GM18498 (cell line): ENCODE results near the gene ANXA3.
"Not testable (repeated sequence)": the region's sequence is repeated elsewhere in the genome, so short reads cannot be mapped to it uniquely, and the experiment has no call there.

Experiments used
- ATAC-seq: cut with Tn5 transposase; IDR thresholded peaks from one replicate; pipeline ENCODE4 v1.9.1; 2021; ENCODE audit warnings: mild to moderate bottlenecking, moderate library complexity; ENCODE audit not compliant: unreplicated experiment

The ANXA3 gene

DNA sequence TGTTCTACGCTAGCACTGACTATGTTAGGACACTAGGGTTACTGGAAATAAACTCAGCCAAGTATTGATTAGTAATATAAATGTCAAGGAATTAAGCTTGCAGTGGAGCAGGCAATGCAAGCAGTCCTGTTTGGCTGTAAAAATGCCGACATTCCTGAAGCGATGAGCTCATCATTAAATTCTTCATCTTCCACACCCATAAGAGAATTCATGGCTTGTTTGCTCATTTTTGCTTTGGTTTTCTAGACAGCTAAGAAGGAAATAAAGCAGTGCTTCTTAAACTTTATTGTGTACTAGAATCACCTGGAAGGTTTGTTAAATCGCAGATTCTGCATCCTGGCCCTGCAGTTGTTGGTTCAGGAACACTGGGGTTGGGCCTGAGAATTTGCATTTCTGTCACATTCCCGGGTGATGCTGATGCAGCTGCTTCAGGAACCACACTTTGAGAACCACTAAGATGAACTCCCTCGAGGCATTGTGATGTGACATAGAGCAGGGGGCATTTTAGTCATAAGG lies 17.8 kb downstream of the ANXA3 start:
- ATAC-seq, result no peak

- ATAC-seq, result no peak
Measured at GRCh38 chr4:78570117-78570516, 18.5 kb downstream of the ANXA3 start.

GRCh38 chr4:78571804-78572203 lies 20.2 kb downstream of the ANXA3 start:
- no peak for ATAC-seq

DNA sequence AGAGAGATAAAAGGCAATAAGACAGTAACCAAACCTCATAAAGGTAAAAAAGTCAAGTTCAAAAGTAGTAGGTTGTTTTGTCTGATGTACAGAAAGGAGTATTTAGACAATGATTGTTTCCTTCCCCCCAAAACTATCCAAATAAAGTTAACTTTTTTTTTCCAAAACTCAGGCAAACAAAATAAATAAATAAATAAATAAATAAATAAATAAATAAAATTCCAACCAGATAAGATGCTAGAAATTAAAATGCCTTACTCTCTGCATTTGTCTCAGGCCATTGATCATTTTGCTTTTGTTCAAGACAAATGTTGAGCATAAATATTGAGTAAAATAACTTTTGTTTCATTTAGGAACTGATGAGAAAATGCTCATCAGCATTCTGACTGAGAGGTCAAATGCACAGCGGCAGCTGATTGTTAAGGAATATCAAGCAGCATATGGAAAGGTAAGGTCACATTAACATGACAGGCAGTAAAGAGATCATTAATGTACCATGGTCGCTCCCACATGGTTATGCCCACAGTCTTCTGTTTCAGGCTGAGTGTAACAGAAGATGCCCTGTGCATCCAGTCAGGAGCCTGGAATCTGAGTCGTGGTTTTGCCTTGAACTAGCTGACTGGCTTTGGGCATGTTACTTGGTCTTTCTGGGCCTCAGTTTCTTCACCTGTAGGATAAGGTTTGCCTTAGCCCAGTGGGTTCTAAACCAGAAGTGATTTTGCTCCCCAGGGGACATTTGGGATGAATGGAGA lies 27.3 kb downstream of the ANXA3 start:
- ATAC-seq, result no peak

DNA sequence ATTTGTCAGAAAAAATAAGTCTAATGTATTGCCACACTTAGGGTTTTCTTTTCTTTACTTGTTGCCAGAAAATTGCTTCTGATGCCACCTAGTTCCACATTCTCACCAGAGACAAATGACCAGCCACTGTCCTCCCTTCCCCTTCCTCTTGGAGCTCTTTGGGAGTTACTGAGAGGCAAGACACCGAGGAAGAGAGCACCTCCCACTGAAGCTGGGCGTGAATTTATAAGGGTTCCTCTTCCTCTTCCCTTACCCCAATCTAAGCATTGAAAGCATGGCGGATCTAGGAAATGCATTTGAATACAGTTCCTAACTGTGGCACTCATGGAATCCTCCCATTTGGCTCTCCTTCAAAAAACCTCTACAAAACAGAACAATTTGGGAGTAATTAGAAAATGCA lies 30.0 kb downstream of the ANXA3 start:
- no peak for ATAC-seq

DNA sequence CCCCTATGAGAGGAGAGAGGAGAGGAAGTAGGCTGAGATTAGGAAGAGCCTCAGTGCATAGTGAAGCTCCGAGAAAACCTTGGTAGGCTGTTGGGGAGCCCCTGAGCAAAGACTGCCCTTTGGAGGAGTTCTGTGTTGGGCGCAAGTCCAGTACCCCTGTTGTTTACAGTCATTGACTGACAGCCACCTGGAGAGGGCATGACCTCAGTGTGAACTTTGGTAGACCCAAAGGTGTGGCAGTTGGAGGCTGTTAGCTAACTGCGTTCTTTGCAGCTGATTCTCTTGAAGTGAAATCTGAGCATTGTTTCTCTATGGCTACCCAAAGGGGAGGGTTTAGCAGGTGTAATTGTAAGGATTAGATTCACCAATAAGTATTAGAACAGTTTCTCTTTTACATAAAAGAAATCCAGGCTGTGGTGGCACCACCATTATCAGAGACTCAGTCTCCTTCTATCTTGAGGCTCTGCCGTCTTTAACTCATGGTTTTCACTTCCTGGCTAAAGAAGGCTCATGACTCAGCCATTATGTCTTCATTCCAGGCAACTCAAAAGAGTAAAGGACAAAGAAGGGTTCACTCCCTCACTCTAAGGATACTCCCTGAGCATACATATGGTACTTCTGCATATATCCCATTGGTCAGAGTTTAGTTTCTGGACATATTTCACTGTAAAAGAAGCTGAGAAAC lies 33.4 kb downstream of the ANXA3 start:
- ATAC-seq, result no peak

DNA sequence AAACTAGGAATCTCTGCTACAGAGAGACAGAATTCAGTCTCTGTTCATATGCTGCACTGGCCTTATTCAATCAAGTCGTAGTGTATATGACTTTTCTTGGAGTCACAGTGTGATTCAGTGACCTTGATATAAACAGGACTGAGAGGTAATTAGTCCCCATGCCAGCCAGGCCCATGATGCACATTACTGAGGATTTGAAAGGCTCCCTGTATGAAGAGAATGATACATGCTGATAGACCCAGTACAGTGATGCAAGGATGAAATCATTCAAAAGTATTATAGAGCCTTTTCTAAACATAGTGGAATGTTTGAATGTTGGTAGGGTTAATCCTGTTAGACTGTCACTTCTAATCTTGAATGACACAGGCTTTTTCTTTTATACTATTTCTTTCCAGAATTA lies 34.1 kb downstream of the ANXA3 start:
- ATAC-seq, result no peak

DNA sequence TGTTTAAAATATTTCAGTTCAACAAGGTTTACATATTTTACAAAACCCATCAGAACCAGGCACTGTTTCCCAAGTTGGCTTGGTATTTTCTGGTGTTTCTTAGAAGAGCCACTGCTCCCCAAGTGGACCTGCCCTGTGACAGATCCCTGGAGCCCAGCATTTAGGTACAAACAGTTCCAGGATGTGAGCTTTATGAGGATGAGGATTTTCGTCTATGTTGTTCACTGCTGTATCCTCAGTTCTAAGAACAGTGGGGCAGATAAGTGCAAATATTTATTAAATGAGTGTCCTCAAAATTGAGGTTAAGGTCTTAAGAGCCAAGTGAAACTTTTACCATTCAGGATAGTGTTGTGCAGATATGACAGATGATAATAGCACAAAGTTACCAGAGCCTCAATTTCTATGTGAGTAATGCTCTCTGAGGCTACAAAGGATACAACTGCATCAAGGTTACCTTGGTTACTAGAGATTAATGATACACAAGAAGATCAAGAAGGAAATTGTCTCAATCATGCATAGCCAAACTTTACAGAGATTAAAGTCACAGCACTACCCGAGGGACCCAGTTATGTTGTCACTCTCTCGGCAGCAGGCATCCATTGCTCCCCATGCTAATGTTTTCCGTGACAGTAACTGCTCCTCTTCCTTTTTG lies 37.5 kb downstream of the ANXA3 start:
- ATAC-seq, result no peak

DNA sequence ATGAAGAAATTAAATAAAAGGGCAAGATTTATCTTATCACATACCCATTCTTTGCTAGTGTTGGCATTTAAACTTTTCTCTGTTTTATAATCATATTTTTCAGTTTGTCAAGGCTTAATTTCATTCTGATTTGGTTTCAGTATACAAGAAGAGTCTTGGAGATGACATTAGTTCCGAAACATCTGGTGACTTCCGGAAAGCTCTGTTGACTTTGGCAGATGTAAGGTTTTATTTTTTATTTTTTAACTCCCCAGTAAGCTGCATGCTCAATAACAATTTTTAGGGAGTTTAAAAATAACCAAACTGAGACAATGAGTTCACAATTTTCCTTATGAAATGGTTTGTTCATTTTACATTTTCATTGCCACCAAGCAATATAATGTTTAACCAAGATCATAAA lies 39.8 kb downstream of the ANXA3 start:
- no peak for ATAC-seq

GRCh38 chr4:78592088-78592783 lies 40.7 kb downstream of the ANXA3 start:
- ATAC-seq, result peak; percentile 49

DNA sequence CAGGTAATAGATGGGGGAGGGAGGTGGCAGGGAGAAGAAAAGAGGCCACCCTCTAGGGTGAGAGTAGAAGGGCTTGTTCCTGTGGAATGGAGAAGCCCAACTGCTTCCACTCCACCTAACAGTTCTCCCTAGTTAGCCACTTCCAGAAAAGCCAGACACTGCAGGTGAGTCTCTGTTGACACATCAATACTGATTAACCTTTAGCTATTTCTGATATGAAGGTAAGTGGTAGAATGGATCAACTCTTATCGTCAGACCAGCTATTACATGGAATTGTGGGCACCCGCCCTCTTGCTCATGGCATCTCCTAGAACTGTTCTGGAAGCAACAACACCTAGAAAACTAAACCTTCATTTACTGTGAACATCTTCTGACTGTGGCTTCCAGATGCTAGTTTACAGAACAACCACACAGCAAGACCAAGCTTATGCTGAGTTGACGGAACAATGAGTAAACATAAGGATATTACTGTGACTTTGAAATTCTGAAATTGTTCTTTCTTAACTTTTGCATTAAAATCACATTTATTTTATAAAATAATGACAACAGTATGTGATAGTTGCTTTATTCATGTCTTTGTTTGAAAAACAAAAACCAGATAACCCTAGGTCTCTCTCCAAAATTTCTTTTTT lies 44.7 kb downstream of the ANXA3 start:
- ATAC-seq, result no peak

- ATAC-seq, result not testable (repeated sequence)
Measured at GRCh38 chr4:78598431-78598830, 46.9 kb downstream of the ANXA3 start.

GRCh38 chr4:78599147-78599546 lies 47.6 kb downstream of the ANXA3 start:
- no peak for ATAC-seq

DNA sequence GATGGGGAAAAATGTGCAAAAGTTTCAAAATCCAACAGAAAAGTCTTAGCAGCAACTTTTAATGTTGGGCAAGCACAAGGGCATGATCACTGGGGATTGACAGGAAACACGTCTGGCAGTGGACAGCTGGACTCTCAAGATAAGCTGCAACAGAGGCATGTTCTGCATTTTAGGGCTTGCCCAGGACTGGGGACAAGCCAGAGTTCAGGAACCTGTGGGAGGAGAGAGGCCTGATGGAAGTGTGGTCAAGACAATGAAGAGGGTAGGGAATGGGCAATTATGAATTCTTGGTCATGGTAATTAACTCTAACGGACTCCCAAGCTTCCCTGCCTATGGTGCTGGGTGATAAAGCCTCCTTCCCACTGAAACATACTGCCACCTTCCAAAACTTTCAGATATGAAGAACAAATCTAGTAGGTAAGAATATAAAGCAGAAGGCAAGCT lies 48.4 kb downstream of the ANXA3 start:
- ATAC-seq, result no peak

DNA sequence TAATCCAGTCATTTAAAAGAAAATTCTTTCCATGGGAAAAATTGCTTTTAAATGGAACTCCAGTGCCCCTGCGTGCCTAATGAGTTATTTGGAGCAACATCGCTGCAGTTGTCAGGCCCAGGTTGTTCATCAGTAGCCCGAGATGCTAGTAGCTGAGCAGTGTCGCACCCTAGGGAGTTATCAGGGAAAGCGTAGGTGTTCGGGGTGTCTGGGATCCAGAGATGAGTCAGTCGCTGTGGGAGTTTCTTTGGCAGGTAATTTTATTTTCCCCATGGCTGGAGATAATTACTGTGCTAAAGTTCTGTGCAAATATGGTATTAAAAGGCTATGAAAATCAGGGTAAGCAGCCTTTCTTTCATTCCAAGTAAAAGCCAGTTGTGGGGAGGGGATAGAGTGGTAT lies 49.4 kb downstream of the ANXA3 start:
- ATAC-seq, result no peak

- no peak for ATAC-seq
Measured at GRCh38 chr4:78602334-78602733, 50.8 kb downstream of the ANXA3 start.

DNA sequence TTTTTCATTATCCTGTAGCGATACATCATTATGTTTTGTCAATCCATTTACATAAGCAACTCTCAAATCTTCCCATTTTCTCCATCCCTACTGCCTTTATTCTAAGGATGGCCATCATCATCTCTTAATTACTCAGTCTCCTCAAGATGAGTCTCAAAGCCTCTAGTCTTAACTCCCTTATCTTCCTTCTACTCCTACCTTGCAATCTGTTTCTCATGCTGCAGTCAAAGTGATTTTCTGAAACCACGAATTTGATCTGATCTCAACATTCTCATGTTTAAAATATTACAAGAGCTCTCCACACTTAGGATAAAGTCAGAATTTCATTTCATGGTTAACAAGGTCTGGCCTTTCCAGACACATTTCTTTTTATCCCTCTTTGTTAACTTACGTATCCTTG lies 51.8 kb downstream of the ANXA3 start:
- ATAC-seq, result no peak

- ATAC-seq, result no peak
Measured at GRCh38 chr4:78604988-78605387, 53.4 kb downstream of the ANXA3 start.

- no peak for ATAC-seq
Measured at GRCh38 chr4:78606035-78606434, 54.5 kb downstream of the ANXA3 start.

DNA sequence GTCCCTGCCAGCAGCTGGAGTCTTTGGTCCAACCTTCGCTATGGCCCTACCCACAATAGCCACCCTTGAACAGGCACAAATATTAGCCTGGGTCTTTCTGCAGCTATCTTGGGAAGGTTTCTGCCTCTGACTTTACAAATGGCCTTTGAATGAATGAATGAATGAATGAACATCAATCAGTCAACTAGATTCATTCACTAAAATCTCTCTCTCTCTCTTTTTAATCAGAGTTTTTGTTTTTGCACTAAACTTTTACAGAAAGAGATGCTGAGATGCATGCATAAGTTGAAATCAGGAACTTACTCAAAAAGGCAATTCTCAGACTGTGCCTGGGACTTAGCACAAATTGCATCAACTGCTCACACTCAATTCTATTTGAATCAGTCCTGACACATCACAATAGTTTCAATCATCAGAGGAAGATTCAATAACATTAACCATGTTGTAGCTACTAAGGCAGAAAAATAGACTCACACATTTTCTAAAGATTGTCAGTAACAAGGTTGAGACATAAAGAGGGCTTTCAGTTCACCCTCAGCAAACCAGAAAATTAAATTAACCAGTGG lies 55.0 kb downstream of the ANXA3 start:
- ATAC-seq, result no peak
